Stimulated activated CD4-positive, alpha-beta T cell treated with anti-CD3 and anti-CD28 coated beads, Interleukin-1b, Interleukin-23, amount 100 ng/mL, for 4 hours (primary cell): Measurements from ENCODE around the gene DIS3L2.
"Not testable (repeated sequence)": the region's sequence is repeated elsewhere in the genome, so short reads cannot be mapped to it uniquely, and the experiment has no call there.

Source experiments
- DNase-seq, 2 donors: peaks; one replicate each; pipeline ENCODE4 v3.0.0-alpha.2; 2020; ENCODE audit warnings: low read depth in 2 of 2

The DIS3L2 gene

GRCh38 chr2:232332940-232333259, 371.4 kb downstream of the DIS3L2 start:
- DNase-seq = no peak

- no peak for DNase-seq
Measured at GRCh38 chr2:232333361-232334135, 372.0 kb downstream of the DIS3L2 start.

- DNase-seq = not testable (repeated sequence)
Measured at GRCh38 chr2:232334136-232334884, 372.8 kb downstream of the DIS3L2 start.

GRCh38 chr2:232334885-232335205, 373.3 kb downstream of the DIS3L2 start:
- DNase-seq = not testable (repeated sequence)

GRCh38 chr2:232335206-232335858, 373.8 kb downstream of the DIS3L2 start:
- DNase-seq = not testable (repeated sequence)

- no peak for DNase-seq
Measured at GRCh38 chr2:232335859-232336215, 374.3 kb downstream of the DIS3L2 start.

GRCh38 chr2:232336241-232336736, 374.8 kb downstream of the DIS3L2 start:
- DNase-seq = no peak

GRCh38 chr2:232336981-232337720, 375.6 kb downstream of the DIS3L2 start:
- DNase-seq = no peak

GRCh38 chr2:232338094-232338758, 376.7 kb downstream of the DIS3L2 start:
- not testable (repeated sequence) for DNase-seq

- no peak for DNase-seq
Measured at GRCh38 chr2:232338759-232339106, 377.2 kb downstream of the DIS3L2 start.

GRCh38 chr2:232339121-232340081, 377.9 kb downstream of the DIS3L2 start:
- no peak for DNase-seq

GRCh38 chr2:232340171-232340935, 378.8 kb downstream of the DIS3L2 start:
- no peak for DNase-seq

GRCh38 chr2:232341061-232341738, 379.7 kb downstream of the DIS3L2 start:
- no peak for DNase-seq

GRCh38 chr2:232341739-232342126, 380.2 kb downstream of the DIS3L2 start:
- DNase-seq = no peak

GRCh38 chr2:232342635-232343565, 381.4 kb downstream of the DIS3L2 start:
- no peak for DNase-seq

- DNase-seq = no peak
Measured at GRCh38 chr2:232343821-232344220, 382.3 kb downstream of the DIS3L2 start.

GRCh38 chr2:232345251-232345650, 383.7 kb downstream of the DIS3L2 start:
- DNase-seq = no peak

GRCh38 chr2:232347369-232347768, 385.9 kb downstream of the DIS3L2 start:
- no peak for DNase-seq
